Fibroblast of peridontal ligament (primary cell): ENCODE measurements around the gene SPINK5.
"Not testable (repeated sequence)": the region's sequence is repeated elsewhere in the genome, so short reads cannot be mapped to it uniquely, and the experiment has no call there.

Experiments
- DNase-seq: peaks from one replicate; pipeline ENCODE4 v3.0.0-alpha.2; 2010; ENCODE audit errors: extremely low read depth

Gene SPINK5, protein sequence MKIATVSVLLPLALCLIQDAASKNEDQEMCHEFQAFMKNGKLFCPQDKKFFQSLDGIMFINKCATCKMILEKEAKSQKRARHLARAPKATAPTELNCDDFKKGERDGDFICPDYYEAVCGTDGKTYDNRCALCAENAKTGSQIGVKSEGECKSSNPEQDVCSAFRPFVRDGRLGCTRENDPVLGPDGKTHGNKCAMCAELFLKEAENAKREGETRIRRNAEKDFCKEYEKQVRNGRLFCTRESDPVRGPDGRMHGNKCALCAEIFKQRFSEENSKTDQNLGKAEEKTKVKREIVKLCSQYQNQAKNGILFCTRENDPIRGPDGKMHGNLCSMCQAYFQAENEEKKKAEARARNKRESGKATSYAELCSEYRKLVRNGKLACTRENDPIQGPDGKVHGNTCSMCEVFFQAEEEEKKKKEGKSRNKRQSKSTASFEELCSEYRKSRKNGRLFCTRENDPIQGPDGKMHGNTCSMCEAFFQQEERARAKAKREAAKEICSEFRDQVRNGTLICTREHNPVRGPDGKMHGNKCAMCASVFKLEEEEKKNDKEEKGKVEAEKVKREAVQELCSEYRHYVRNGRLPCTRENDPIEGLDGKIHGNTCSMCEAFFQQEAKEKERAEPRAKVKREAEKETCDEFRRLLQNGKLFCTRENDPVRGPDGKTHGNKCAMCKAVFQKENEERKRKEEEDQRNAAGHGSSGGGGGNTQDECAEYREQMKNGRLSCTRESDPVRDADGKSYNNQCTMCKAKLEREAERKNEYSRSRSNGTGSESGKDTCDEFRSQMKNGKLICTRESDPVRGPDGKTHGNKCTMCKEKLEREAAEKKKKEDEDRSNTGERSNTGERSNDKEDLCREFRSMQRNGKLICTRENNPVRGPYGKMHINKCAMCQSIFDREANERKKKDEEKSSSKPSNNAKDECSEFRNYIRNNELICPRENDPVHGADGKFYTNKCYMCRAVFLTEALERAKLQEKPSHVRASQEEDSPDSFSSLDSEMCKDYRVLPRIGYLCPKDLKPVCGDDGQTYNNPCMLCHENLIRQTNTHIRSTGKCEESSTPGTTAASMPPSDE

DNA sequence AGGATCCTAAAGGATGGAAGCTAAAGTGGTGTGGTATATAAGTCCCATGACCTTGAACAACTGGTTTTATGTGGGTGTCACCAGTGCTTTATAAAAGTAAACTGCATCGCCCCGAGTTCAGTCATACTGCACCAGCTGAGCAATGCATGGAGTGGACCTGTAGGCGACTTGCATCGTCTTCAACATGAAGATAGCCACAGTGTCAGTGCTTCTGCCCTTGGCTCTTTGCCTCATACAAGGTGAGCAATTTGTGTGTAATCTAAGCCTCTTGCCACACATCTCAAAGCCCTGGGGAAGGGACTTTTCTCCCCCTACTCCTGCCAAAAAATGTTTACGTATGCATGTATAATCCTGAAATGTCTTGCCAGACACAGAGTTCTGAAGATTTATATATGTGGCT, at the start of gene SPINK5:
Gene SPINK5, plus strand, starts transcription at position 120 of the 400 bp plus-strand sequence. Its CDS starts 65 bp downstream, at position 185.
- DNase-seq = no peak

DNA sequence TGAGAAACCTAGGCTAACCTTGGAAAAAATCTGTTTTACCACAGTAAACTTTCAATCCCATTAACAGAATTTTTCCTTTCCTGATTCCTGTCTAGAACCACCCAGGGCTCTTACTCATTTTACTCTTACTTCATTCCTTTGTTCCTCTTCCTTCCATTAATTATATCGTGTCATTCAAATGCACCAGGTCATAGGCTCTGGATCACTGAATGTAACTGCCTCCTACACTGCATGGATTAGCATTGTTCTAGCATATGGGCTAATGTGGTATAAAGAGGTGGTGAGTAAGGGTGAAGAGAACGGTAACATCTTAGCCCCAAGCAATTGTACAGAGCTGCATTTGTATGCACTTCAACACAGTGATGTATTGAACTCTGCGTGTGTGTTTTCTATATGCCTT, 49.5 kb upstream of the SPINK5 start:
- no peak for DNase-seq

DNA sequence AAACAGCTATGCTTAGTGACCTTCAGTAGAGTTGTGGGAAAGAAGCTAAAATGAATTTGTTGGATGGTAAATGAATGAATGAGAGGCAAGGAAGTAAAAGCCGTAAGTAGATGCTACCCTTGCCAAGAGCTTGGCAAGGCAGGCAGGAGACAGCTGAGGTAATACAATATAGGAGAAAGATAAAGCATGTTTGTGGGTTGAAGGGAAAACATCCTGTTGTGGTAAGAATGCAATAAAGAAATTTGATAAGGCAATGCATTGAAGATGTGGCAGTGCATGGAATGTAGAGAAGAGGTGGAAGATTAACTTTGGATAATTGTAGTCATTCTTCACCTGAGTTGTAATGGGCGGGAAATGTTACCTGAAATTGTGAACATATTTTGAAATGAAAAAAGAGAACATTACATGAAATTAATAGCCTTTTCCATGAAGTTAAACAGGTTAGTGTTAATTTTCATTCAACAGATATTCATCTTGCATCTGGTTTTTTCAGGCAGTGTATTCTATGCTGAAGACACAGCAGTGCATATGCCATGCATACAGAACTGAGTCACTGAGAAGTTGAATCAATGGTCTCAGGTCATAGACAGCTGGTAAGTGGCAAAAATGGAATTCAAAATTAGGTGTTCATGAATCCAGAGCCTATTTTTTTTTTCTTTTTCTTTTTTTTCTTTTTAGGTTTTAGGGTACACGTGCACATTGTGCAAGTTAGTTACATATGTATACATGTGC, 43.4 kb upstream of the SPINK5 start:
- no peak for DNase-seq

DNA sequence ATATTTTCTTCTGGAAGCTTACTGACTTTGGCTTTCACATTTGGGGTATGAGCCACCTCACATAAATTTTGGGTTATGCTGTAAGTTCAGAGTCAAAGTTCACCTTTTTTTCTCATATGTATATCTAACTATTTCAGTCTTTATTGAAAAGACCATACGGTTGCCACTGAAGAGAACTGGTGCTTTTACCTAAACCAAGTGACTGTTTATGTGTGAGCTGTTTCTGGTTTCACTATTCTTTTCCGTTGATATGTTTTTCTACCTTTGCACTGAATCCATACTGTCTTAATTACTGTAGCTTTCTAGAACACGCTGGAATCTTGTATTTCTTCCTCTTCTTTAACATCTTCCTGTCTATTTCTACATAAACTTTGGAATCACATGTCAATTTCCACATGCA, 36.3 kb upstream of the SPINK5 start:
- DNase-seq = no peak

DNA sequence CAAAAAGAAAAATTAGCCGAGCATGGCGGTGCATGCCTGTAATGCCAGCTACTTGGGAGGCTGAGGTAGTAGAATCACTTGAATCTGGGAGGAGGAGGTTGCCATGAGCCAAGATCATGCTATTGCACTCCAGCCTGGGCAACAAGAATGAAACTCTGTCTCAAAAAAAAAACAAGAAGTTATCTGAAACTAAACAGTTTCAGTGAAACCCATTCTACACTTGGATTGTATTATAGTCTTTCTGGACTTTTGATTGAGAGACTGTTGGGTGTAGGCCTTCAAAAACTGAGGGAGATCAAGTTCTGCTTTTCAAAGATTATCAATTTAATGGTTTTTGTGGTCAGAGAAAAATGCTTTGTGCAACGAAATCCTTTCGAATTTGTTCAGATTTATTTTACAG, 34.6 kb upstream of the SPINK5 start:
- DNase-seq = no peak

DNA sequence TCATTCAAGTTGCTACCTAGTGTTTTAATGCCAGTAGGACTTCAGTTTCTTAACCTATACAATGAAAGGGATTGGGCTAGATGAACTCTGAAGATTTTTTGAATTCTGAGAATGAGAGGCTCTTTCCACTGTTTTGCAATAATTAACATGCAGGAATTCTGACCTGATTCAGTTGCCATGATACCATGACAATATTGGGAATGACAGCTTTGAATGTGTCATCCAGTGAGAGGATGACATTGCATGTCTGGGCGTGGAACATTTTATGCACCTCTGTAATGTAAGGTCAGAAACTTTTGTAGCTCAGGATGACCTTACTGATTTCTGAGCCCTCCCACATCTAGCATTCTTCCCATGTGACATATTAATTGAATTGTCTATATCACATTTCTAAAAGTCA, 30.6 kb upstream of the SPINK5 start:
- DNase-seq = no peak

DNA sequence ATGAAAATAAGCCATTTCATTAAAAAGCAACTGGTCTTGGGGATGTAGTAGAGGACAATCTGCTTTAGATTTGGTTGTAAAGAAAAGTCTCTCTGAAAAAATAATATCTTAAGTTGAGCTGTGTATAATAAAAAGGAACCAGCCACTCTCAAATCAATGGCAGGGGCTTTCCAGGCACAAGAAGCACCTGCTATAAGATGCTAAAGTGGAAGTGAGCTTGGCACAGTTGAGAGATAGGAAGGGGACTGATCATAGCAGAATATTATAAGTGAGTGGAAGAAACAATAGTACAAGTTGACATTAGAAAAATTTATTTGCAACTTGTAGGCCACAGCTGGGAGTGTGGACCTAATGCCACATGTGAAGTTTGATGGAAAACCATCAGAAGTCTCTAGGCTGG, 28.1 kb upstream of the SPINK5 start:
- no peak for DNase-seq

DNA sequence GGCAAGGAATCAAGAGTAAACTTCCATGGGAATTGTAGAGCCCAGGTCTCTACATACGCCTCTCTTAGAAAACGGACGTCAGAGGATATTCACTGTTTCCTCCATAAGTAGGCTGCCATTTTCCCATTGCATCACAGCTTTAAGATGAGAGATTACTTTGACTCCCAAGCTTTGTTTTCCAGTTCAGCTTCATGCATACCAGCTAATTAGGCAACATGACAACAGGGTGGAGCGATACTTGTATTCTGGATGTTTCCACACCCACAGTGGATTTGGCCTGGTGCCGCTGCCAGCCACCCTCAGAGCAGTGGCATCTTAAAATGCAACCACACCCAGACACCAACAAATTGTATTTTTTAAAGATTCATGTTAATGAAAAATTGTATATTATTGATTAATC, 20.9 kb upstream of the SPINK5 start:
- DNase-seq = no peak

DNA sequence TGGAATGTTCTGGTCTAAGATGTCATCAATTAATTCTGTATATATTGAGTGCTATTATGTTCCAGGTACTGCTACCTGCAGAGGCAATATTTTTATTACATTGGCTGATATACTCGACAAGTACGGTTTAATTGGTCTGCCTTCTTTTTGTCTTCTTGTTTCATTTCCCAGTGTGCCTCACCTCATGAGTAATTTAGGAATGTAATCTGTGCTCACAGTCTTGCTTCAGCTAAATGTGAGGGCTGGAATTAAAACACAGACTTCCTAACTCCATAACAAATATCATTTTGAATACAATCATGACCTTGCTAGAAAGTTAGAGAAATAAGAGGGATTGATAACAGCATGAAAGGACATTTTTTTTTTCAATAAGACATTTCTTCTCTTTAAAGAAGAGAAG, 20.1 kb upstream of the SPINK5 start:
- no peak for DNase-seq

DNA sequence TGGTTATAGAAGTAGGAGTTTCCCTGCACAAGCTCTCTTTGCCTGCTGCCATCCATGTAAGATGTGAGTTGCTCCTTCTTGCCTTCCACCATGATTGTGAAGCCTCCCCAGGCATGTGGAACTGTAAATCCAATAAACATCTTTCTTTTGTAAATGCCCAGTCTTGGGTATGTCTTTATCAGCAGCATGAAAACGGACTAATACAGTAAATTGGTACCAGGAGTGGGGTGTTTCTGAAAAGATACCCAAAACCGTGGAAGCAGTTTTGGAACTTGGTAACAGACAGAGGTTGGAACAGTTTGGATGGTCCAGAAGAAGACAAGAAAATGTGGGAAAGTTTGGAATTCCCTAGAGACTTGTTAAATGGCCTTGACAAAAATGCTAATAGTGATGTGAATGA, 8.6 kb upstream of the SPINK5 start:
- not testable (repeated sequence) for DNase-seq

DNA sequence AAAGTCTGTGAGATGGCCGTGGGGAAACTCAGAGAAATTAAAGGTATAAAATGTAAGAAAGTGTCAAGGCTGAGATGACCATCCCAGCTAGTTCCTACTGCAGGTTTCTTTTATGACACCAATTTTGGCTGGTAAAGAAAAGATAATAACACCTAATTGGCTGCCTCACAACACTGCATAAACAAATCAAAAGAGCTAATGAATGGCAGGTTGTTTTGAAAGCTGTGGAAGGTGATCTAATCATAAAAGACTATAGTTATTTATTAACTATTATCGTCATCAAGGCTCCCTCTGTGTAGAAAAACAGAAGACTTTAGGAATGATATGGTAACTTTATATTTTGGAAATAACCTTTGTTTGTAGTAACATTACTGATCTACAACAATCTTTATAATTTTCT, 3.5 kb upstream of the SPINK5 start:
- DNase-seq = no peak

DNA sequence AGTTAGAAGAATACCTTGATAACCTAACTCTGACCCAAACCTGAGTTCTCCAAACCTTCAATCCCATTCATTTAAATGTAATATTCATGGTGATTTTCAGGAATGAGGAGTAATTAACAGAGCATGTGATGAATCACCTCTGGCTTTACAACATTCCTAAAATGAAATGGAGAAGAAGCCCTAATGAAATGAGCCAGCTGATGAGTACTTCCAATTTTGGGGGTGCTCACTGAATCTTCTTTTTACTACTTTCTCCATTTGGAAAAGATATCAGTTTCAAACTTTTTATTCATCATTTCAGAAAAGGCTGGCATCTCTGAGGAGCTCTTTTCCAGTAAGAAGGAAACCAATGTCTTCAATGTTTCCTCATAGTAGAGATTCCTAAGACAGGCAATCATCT, 2.9 kb upstream of the SPINK5 start:
- no peak for DNase-seq

DNA sequence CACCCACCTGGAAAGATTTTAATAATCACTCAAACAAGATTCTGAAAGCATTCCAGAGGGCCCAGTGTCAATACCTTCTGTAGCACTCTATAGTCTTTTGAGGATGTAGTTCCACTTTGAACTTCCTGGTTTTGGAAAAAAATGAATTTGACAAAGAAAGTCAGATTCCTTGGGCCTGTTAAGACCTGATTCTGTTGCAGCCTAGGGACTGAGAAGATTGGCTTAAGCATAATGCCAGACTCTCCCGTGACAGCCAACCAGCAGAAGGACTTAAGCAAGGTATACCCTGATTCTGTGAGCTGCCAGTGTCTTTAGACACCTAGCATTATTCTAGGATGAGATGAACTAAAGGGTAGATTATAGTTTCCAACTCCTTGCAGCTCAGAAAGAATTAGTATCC, 6.8 kb downstream of the SPINK5 start:
- no peak for DNase-seq

DNA sequence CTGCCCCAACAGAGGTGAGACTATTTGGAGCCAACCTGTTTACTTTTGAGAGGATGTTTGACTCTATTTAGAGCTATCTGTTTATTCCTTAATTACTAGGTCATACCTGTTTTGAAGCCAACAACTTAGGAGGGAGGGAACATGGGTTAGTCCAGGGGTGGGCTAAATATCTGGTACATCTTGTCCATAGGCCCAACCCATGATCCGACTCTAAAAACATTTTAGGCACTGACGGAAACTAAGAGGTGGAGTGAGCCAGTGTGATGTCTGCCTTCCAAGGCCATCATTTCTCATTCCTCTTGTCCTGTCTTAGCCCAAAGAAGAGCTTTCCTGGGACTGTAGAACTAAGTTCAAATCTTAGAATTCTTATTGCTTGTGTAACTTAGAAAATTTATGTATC, 8.4 kb downstream of the SPINK5 start:
- DNase-seq = no peak

DNA sequence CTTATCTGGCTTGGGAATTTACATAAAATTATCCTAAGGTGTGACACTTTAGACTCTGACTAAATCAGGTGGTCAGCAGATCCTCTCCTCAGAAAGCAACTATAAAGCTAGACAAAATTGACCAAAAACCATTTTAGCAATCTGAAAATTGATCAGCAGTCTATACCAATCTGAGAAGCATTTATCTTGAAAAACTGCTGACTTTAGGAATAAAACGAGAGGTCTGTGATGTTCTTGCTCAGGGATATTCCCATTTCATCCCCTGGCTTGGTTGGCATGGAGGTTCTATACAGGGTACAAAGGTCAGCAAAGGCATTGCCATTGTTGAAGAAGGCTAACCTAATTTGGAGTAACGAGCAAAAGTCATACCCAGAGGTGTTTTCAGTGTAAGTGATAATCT, 11.7 kb downstream of the SPINK5 start:
- DNase-seq = no peak

DNA sequence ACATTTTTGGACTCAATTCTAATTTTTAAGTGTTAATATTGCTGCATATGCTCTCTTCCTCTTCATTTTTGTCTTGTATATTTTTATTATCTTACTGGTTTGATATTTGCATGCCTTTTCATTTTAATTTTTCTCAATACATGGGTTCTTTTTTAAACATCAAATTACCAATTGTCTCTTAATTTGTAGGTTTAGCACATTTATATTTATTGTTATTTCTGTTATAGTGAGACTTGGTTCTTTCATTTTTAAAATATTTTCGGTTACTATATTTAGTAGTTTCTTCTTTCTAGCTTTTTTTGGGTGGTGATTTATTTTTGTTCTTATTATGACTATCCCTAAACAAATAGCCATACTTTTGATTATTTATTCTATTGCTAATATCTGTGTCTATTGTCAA, 19.4 kb downstream of the SPINK5 start:
- no peak for DNase-seq

DNA sequence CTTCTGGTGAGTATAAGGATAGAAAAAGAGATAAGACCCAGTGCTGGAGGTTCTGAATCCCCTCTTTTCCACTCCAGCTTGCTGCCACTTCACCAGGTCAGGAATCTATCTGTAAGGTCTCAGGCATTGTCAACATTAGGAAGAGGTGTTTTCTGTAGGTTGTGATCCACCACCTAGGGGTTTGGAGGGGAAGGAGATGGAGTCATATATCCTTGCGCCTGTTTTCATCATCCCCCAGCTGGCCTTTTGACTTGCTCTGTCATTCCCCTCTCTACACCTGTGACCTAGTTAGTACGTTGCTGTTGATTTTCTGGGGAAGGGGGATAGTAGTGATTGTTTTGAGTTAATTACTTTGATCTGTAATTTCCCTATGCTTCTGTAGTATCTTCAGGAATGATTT, 20.5 kb downstream of the SPINK5 start:
- DNase-seq = no peak

DNA sequence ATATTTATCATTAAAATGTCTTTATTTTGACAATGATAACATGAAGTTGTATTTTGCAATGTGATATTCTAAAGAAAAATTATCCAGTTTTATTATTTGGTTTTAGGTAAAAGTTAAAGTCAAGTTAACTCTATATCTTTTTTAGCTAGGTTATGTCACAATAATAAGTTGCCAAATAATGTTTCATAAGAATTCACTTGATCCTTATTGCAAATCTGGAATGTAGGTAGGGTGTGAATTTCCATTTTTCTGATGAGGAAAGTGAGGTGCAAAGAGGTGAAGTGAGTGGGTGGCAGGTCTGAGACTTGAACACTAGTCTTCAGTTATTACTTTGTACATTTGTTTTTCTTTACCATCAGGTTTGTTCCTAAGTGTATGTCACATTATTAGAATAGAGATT, 21.5 kb downstream of the SPINK5 start:
- no peak for DNase-seq

DNA sequence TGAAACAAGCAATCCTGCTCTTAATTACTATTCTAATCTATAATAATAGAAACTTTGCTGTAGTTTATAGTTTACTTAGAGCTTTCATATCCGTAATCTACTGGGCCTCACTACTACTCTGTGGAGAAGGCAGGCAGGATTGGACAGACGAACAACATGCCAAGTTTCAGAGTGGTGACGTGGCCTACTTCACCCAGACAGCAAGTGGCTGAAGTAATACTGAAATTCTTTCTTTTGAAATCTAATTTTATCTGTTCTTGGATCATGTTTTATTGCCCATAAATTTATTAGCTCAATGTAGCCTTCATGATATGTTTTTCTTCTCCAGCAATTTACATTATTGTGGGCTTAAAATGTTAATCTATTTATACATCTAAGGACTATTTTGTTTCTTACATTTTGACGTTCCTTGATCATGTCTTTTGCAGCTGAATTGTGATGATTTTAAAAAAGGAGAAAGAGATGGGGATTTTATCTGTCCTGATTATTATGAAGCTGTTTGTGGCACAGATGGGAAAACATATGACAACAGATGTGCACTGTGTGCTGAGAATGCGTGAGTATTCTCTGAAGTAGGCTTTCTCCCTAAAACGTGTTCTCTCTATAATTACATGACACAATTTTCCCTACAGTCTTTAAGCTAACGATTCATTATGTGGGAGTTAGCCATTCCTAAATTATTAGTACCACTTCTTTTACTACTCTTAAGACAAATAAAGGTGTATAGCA, 22.4 kb downstream of the SPINK5 start:
- no peak for DNase-seq

DNA sequence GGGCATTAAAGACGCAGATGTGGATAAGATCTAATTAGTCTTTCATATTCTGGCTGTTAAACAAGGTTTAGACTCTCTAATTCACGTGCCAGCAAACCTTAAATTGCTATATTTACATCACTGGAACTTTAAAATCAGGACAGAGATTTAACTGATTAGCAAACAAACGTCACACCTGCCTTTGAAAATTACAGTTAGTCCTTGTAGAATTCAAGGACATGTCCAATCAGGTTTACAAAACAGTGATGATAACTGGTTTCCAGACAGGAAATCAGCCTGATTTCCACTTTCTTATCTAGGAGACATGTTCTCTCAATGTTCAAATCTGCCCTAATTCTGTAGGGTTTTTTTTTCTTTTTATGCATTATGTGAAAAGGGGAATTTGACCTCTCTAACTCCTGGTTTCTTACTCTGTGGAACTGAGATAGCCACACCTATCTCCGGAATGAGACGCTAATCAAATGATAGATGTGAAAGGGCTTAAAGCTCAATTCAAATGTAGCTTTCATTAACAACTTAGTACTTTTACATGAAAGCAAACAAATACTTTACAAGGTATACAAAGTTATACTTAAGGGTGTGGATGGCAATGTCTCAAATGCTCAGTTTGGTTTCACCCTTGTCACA, 26.5 kb downstream of the SPINK5 start:
- DNase-seq = no peak

DNA sequence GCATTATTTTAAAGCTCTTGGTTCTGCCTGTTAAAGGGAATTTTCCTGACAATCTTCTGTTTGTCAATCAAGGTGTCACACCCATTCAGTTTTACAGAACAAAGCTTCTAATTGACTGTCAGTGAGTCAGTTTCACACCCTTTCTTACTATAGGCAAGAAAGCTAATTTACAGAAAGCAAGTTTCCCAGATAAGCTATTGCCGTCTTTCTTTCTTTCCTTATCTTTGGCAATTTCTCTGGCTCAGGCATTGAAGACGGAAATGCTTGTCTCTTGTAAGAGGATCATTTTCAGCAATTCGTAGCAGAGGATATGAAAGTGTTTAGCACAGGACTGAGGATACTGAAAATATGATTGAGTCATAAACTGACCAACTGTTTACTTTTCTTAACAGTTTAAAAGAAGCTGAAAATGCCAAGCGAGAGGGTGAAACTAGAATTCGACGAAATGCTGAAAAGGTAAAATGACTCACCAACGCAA, 27.0 kb downstream of the SPINK5 start:
- DNase-seq = no peak
